ENCODE results near the gene ZNF438. TPM values are rescaled to one million over a fixed set of nuclear protein-coding genes. Genes with fewer than 3 reads are reported as not detected.
"Not testable (repeated sequence)": the region's sequence is repeated elsewhere in the genome, so short reads cannot be mapped to it uniquely, and the experiment has no call there.

Gene ZNF438
- total and polyA plus RNA-seq, 9 donors = 6.2 to 12.7 (median 7.1) TPM

- TF ChIP-seq CTCF (IDR thresholded peaks at IDR 0.05) = no peak
- no peak for TF ChIP-seq EP300 (IDR thresholded peaks at IDR 0.05)
- TF ChIP-seq POLR2A (IDR thresholded peaks at IDR 0.05) = no peak
- H3K9me3 ChIP-seq = no peaks in the 10 kb centered on the region
- H3K27me3 ChIP-seq = no peaks in the 10 kb centered on the region
- H3K27ac ChIP-seq = no peak overlapping the region
- DNase-seq = no peak
- H3K4me3 ChIP-seq = no peak overlapping the region
- WGBS, 3 donors = 48 to 57% (median 51%) methylated on average over 2 of the region's 2 CpGs
- H3K36me3 ChIP-seq = no peaks in the 10 kb centered on the region
- H3K4me1 ChIP-seq (ENCODE audit: insufficient read depth) = peaks cover 3% of the 10 kb centered on the region
- intact Hi-C loops (cut with DNase I) = no loop called here
Measured at GRCh38 chr10:31058795-31059703, 27.4 kb upstream of the ZNF438 start.

- H3K27me3 ChIP-seq; intact Hi-C loops (cut with DNase I); H3K4me1 ChIP-seq (ENCODE audit: insufficient read depth); H3K27ac ChIP-seq; H3K9me3 ChIP-seq; H3K36me3 ChIP-seq; H3K4me3 ChIP-seq; DNase-seq: not testable (repeated sequence)
- 82 to 85% (median 82%) methylated on average over 8 of the region's 8 CpGs for WGBS, 3 donors
Measured at GRCh38 chr10:31056678-31057077, 25.0 kb upstream of the ZNF438 start.

GRCh38 chr10:31055573-31056251 is 24.0 kb upstream of the ZNF438 start:
- intact Hi-C loops (cut with DNase I) = no loop called here
- 86 to 91% (median 88%) methylated on average over 27 of the region's 27 CpGs for WGBS, 3 donors
- Histone ChIP-seq H3K9me3 (no peaks in the 10 kb centered on the region), H3K27me3 (no peaks in the 10 kb centered on the region), H3K4me1 (ENCODE audit: insufficient read depth) (no peaks in the 10 kb centered on the region), H3K27ac (no peak overlapping the region), H3K4me3 (no peak overlapping the region), H3K36me3 (no peaks in the 10 kb centered on the region)
- TF ChIP-seq CTCF (IDR thresholded peaks at IDR 0.05) (no peak), POLR2A (IDR thresholded peaks at IDR 0.05) (no peak), EP300 (IDR thresholded peaks at IDR 0.05) (no peak)
- no peak for DNase-seq

GRCh38 chr10:31051703-31052102 is 20.0 kb upstream of the ZNF438 start:
- no peaks in the 10 kb centered on the region for H3K36me3 ChIP-seq
- TF ChIP-seq POLR2A (IDR thresholded peaks at IDR 0.05) = no peak
- TF ChIP-seq CTCF (IDR thresholded peaks at IDR 0.05) = no peak
- no peak for TF ChIP-seq EP300 (IDR thresholded peaks at IDR 0.05)
- H3K4me3 ChIP-seq = no peak overlapping the region
- intact Hi-C loops (cut with DNase I) = no loop called here
- H3K4me1 ChIP-seq (ENCODE audit: insufficient read depth) = no peaks in the 10 kb centered on the region
- DNase-seq = no peak
- 86 to 88% (median 87%) methylated on average over 4 of the region's 4 CpGs for WGBS, 3 donors
- no peak overlapping the region for H3K27ac ChIP-seq
- no peaks in the 10 kb centered on the region for H3K9me3 ChIP-seq
- no peaks in the 10 kb centered on the region for H3K27me3 ChIP-seq

GRCh38 chr10:31042670-31043069 is 11.0 kb upstream of the ZNF438 start:
- TF ChIP-seq CTCF (IDR thresholded peaks at IDR 0.05) = no peak
- TF ChIP-seq EP300 (IDR thresholded peaks at IDR 0.05) = no peak
- no peak for TF ChIP-seq POLR2A (IDR thresholded peaks at IDR 0.05)
- H3K27ac ChIP-seq = no peak overlapping the region
- no peaks in the 10 kb centered on the region for H3K36me3 ChIP-seq
- H3K9me3 ChIP-seq = no peaks in the 10 kb centered on the region
- intact Hi-C loops (cut with DNase I) = no loop called here
- no peaks in the 10 kb centered on the region for H3K4me1 ChIP-seq (ENCODE audit: insufficient read depth)
- whole genome bisulfite sequencing, 3 donors = 69 to 84% (median 83%) methylated on average over 2 of the region's 2 CpGs
- H3K4me3 ChIP-seq = no peak overlapping the region
- no peaks in the 10 kb centered on the region for H3K27me3 ChIP-seq
- no peak for DNase-seq
